ENCODE data around the gene STX18.
"Not testable (repeated sequence)": the region's sequence is repeated elsewhere in the genome, so short reads cannot be mapped to it uniquely, and the experiment has no call there.

The STX18 gene

DNA sequence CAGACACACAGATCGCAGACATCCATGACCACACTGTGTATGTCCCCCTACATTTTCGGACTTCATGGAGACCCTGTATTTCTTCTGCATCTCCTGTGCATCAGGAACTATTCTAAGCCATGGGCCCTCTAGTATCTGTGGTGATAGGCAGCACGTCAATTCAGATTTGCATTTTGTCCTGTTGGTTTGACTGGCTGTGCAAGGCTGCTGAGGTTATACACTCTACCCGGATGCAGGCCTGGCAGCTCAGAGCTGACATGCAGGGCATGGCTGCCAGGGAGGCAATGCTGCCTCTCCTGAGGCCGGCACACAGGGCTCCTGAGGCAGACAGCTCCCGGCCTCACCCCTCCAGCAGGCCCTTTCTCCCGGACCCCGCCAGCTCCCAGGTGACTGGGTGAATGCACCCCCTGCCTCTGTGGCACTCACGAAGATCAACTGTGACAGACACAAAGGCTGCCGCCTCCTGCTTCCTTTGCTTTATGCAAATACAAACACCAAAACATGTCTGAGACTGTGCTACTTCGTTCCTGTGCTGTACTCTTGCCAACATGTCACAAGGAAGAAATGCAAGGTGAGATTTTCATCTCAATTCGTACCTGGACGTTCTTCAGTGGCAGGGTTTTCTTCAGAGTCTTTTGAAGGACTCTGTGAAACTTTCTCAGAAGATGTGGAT is 103.9 kb downstream of the STX18 start:
- DNase-seq (ENCODE audit: low spot score), result no peak

DNA sequence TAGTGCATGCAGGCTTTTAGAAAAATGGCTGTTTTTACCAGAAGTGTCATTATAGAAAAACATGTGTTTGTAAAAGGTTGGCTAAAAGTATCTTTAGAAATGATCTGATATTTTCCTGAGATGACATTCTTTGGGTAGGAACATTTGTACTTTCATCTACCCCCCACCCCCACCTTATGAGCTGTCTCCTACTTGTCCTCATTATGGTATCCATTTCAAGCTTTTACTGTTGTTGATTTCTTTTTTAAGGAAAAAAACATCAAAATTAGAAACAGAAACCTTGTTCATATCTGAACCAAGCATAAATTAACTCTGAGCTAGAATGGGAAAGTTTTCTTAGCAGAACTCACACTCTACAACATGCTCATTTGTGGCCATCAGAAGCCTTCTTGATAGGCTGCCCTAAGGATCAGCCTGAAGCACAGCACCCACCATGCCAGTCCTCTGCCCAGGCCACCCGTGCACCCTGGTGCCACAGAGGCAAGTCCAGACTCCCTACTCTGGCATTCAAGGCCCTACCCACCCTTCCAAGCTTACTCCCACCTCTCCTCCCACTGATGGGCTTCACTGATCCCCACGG is 105.5 kb downstream of the STX18 start:
- no peak for DNase-seq (ENCODE audit: low spot score)

DNA sequence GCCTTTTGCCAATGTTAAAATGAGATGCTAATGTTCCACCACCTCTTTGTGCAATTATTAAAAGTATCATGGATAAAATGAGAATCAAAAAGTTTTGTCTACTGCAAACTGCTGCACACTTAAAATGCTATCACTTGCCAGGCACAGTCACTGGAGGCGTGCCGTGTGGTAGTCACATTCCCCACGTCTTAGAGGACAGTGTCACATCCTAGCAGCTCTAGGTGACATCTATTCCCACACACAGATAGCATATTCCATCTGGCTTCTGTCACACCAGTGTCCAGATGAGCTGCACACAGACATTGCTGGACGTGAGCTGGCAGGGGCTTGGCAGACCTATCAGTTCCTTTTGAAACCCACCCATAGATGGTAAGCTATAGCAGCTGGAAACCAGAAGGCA is 107.9 kb downstream of the STX18 start:
- DNase-seq (ENCODE audit: low spot score), result no peak

GRCh38 chr4:4432341-4433125 is 109.3 kb downstream of the STX18 start:
- no peak for DNase-seq (ENCODE audit: low spot score)

- peak; percentile 91 for DNase-seq (ENCODE audit: low spot score)
Measured at GRCh38 chr4:4430492-4431195, 111.2 kb downstream of the STX18 start.

- no peak for DNase-seq (ENCODE audit: low spot score)
Measured at GRCh38 chr4:4428966-4429875, 112.6 kb downstream of the STX18 start.

DNA sequence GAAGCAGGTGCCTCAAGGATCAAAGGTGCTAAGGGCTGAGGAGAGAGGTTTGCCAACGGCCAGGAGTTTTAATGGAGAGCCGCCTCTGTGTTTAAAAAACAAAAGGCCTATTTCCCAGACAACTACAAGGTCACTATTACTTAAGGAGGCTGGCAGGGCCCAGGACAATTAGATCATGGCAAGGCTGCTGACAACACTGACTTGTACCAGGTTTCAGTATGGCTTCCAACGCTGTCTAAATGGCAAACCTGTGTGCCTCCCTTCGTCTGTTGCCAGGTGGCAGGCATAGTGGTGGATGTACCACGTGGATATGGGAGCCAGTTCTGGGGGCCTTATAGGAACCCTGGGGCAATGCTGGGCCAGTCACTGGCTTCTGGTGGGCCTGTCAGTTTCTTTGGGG is 114.0 kb downstream of the STX18 start:
- DNase-seq (ENCODE audit: low spot score), result no peak

DNA sequence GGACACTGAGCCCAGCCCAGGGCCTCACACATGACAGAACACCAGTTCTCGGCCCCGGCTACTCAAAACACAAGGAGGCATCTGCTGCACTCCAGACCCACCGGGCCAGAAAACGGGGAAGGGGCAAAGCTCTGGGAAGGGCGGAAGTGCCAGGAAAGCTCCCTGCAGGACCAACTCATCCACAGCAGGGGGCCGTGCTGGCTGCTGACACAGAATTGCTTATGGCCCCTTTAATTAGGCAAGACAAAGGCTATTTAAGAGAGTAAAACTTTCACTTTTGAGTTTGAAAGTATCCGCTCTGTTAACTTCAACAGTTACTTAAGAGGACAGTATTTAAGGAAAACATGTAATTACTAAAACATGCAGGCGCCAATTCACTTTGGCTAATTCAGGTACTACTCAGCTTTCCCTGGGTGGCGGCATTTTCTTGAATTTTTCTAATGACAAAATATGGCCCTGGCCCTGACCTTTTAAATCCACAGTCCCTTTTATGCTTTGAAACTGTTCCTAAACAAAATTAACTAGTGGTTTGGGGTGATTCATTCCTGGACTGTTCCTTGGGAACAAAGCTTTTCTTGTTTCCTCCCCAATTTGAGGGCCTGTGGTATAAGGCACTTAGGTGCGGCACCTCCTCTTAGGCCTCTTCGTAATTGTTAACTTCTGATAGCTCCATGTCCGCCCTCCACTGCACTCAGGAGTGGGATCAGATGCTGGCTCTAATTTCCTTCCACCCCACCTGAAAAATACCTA is 114.6 kb downstream of the STX18 start:
- no peak for DNase-seq (ENCODE audit: low spot score)

DNA sequence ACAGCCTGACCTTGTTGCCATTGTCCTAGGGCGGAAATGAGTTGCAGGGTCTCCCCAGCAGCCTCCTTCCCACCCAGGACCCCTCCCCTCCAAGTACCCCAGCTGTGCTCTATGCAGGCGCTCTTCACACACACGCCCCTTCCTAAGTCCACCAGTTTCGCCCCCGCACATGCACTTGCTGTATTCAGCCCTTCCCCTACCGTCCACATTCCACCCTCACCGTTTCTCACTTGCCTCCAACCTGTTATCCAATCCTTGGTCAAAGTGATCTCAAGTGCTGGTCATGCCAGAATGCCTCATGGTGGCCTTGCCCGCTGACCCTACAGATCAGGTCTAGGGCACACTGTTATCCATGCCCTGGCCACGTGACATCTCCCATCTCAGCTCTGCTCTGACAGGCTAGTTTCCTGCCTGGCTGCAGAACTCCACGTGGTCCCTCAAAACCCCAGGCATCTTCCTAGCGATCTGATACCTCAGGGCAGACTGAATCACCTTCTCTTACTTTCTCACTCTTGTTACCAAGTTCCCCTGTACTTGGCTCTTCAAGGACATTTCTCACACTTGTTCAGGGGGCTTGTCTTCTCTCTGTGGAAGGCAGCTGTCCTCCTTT is 115.2 kb downstream of the STX18 start:
- no peak for DNase-seq (ENCODE audit: low spot score)

- no peak for DNase-seq (ENCODE audit: low spot score)
Measured at GRCh38 chr4:4425696-4426095, 116.2 kb downstream of the STX18 start.

GRCh38 chr4:4425119-4425690 is 116.6 kb downstream of the STX18 start:
- no peak for DNase-seq (ENCODE audit: low spot score)

- no peak for DNase-seq (ENCODE audit: low spot score)
Measured at GRCh38 chr4:4424499-4425115, 117.2 kb downstream of the STX18 start.

DNA sequence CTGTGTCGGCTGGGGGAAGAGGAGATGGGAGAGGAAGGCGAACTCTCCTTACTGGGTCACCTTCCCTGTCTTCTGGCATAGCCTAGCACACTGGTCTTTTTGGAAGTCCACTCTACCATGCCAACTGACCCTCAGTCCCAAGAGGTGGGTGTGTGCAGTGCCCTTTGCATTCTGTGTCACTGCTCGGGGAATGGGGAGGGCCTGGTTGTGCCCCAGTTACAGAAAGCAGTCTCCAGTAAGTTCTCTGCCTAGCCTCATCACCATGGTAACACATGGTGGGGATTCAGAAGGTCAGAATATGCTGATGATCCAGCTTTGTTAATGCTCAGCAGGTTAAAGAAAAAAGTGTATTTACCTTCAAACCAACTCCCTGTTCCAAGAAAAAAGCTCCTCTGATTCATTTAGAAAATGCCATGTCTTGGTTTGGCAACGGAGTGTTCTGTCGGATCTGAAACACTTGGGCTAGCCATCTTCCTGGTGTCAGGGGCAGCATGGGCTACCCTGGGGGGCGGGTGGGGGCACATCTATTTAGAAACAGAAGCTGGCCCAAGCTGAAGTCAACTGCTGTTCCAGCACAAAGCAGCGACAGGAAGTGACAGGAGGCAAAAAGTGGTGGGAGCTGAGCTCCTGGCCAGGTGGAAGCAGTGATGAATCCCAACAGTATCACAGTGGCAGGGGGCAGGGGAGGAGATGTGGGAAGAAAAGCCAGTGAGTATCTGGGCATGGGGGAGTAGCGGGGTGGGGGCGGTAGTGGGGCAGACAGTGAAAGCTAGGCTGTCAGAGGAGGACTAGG is 117.9 kb downstream of the STX18 start:
- DNase-seq (ENCODE audit: low spot score), result no peak

GRCh38 chr4:4422856-4423499 is 118.9 kb downstream of the STX18 start:
- DNase-seq (ENCODE audit: low spot score), result no peak

DNA sequence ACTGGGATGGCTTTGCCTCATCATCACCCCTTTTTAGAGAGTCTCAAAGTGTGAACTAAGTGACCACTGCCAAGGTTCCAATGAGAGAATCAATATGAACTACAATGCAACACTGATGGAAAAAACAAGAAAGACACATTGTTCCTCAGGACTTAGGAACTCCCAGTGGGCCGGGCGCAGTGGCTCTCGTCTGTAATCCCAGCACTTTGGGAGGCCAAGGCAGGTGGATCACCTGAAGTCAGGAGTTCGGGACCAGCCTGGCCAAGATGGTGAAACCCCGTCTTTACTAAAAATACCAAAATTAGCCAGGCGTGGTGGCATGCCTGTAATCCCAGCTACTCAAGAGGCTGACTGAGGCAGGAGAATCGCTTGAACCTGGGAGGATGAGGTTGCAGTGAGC is 119.7 kb downstream of the STX18 start:
- not testable (repeated sequence) for DNase-seq (ENCODE audit: low spot score)

DNA sequence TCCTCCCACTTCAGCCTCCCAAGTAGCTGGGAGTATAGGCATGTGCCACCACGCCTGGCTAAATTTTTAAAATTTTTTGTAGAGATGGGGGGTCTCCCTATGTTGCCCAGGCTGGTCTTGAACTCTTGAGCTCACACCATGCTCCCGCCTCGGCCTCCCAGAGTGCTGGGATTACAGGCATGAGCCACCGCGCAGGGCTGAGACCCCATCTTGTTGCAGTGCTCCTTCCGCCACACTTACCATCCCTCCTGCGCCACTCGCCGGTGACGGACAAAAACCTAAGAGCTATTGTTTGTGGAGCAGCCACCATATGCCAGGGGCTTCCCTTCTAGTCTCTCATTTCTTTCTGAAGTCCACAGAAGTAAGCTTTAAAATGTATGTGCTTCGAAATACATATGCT is 120.5 kb downstream of the STX18 start:
- no peak for DNase-seq (ENCODE audit: low spot score)

- no peak for DNase-seq (ENCODE audit: low spot score)
Measured at GRCh38 chr4:4420421-4420820, 121.4 kb downstream of the STX18 start.

GRCh38 chr4:4419896-4420295 is 122.0 kb downstream of the STX18 start:
- DNase-seq (ENCODE audit: low spot score), result no peak

Measured in GM03348 (cell line).